Measurements from ENCODE around the gene IRF6.

The IRF6 gene

DNA sequence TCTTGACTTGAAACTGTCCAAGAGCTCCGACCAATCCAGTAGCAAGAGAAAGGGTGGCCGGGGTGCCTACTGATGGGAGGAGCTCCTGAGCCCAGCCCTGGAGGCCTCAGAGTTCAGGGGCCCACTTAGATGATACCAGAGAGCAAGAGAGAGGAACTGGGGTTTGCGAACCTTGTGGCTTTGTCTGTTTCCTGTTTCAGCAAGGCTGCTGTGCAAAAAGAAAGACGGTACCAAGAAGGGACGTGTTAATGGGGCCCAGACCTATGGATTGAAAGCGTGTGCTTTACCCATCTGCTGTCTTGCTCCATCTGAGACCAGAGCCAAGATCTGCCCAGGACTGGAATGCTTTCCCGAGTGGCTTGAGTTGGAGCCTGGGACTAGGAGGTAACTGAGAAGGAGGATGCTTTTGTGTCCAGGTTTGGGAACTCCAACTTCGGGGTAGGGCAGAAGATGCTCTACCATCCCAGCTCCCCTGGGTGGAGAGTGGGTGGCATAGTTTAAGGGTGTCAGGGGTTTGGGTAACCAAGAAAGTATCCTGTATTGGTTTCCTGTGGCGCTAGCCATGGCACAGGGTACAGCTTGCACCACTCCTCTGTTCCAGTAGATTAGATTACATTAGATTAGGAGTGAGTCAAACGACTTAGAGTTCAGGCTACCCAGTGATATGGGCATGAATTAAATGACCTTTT, 49.9 kb downstream of the IRF6 start, which contains the start of gene TRAF3IP3:
TRAF3IP3 (plus strand) TSS at position 128 of the 689 bp plus-strand sequence. CDS start 3,987 bp downstream, outside the sequence.
- DNase-seq, result peak; percentile 78 to 79

DNA sequence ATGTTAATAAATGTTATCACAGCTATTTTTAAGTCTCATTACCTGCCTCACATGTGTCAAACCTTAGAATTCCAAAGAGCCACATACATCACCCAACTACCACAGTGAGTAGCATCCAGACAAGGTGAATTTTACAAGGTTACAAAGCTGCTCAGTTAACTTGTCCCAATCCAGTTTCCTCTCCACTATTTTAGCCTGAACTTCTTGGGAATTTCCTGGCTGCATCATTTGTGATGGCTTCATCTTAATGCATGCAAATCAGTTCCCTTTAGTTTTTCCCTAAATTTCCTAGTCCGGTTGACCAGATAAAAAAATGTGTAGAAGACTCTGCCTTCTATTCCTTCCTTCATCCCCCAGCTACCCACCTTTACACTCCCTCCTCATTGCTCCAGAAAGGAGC, 50.7 kb downstream of the IRF6 start:
- no peak for DNase-seq

GRCh38 chr1:209752890-209753289, 53.1 kb downstream of the IRF6 start:
- DNase-seq, result no peak

DNA sequence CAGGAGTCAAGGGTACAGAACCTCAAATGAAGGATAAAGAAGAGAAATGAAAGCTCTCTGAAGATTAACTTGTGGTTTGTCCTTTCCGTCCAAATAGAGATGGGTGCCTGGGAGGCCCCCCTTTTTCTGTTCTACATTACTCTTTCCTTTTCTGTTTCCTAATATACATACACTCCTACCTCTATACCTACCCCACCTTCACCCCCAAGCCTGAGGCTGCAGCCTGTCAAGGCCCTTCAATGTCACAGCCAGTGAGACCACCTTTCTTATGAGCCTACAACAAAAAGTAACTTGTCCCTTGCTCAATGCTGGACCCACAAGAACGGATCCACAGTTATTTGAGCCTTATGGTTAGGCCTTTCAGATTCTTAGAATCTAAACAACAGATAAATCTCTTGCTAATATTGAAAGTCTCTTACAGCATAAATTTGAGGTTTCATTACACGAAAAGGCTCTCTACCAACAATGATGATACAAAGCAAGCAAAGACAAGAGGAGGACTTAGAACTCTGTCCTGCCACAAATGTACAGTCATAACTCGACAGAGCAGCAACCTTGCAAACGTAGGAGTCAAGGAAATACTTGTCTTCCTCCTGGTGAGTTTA, 54.2 kb downstream of the IRF6 start:
- DNase-seq, result peak in 1 of 2 donors; percentile 48

- no peak for DNase-seq
These were observed 56.1 kb downstream of the IRF6 start for GRCh38 chr1:209749670-209750323.

GRCh38 chr1:209749205-209749604, 56.7 kb downstream of the IRF6 start:
- DNase-seq, result no peak

GRCh38 chr1:209748620-209749019, 57.3 kb downstream of the IRF6 start:
- no peak for DNase-seq

- DNase-seq, result peak; percentile 91 to 93
These were observed 58.2 kb downstream of the IRF6 start for GRCh38 chr1:209747580-209748262.

DNA sequence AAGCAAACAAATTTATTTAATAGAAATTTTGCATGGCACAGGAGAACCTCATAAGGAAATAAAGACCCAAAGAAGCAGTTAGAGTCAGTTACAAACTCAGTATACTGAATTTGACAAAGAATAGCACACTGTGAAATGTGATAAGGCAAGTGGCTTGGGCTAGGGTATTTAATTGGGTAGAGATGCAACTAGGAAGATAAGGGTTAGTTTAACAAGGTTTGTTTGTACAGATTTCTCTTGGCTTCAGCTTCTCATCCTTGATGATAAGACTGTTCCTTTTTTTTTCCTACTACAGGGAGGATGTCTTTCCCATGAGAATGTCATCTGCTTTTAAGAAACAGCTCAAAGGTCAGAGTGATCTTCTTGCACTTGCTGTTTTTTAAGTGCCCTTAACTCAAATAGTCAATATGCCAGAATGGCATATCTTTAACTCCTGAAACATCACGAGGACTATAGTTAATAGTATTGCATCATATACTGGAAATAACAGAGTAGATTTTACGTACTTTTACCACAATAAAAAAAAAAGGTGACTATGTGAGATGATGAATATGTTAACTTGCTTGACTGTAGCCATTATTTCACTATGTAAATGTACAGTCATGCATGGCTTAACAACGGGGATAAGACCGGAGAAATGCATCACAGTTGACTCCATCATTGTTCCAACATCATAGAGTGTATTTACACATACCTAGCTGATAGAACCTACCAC, 59.3 kb downstream of the IRF6 start:
- no peak for DNase-seq

DNA sequence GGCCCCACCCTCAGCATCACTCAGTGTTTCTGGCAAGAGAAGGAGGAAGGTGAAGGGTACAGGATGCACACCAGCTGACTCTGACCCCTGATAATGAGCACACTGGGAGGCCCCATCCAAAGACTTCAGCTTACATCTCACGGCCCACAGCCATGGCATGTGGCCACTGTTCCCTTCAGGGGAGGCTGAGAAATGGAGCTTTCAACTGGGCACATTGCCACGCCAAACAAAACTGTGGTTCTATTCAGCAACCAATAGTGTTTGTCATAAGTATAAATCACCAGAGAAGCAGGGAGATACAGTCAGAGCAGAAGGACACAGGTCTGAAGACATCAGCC, 62.8 kb downstream of the IRF6 start:
- DNase-seq, result no peak

GRCh38 chr1:209742409-209743144, 63.4 kb downstream of the IRF6 start:
- no peak for DNase-seq

DNA sequence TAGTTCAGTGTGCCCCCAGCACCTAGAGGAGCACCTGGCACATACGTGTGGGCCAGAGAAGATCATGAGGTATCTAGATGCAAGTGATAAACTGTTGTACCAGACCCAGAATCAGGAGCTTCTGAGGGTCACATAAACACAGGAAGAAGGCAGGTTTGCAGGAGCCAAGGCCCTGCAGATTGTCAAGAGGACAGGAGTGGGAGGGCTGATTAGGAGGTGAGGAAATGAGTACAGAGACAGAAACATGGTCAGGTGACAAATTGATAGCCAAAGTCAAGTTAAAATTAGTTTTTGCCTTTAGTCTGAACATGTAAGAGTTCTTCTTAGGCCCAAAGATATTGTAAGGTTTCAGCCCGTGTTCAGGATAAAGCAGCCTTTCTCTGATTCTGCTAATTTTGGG, 64.1 kb downstream of the IRF6 start:
- no peak for DNase-seq

DNA sequence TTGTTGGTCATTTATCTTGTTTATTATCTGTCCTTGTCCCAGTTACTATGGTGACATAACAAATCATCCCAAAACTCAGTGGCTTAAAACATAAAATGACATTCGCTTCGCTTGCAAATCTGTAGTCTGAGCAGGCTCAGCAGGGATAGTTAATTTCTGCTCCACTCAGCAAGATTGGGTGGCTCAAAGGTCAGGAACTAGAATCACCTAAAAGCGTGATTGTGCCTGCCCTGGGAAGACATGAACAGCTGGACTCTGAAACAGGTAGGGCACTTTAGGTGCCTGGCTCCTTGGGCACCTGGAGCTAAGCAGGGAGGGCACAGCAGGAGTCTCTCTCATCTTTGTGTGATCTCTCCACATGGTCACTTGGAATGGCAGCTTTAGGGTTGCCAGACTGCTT, 64.7 kb downstream of the IRF6 start:
- no peak for DNase-seq

- DNase-seq, result no peak
These were observed 67.7 kb downstream of the IRF6 start for GRCh38 chr1:209738270-209738669.

DNA sequence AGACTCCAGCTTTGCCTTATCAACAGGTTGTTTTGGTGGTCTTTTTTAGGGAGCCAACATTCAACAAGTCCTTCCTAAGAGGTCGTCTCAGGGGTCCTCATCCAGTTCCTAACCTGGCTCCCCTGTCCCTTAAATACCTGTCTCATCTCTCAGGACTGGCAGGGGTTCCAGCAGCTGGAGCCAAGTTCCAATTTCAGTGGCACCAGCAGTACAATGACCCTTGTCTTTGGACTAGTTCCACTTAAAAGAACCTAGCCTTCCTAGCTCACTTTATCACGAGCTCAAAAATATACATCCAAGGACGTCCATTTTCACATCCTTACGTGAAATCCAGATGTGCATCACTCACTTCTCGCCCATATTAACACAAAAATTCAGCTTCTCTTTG, 68.8 kb downstream of the IRF6 start:
- no peak for DNase-seq

DNA sequence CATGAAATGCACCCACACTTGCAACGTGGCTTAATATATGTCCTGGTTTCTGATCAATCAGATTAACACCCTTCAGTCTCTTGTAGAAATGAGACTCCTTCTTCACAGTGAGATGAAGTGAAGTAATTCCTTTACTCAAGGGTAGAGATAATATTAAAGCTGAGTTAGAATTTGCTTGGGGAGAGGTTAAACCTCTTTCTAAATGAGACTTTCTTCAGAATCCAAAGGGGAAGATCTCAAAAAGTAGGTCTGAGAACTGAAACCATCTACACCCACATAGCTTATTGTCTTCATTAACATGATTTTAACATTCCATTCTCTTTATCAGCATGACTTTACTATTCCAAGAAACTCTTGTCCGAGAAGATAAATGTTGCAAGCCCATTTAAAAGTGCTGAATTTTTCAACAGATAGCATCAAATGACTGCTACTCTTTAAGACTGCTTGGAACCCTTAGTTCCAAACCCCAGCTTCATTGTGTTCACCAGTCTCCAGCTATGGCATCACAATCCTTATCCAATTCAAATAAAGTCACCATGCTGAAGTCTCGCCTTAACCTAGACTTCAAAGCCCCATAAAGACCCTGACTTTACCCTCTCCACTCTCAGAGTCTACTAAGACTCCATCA, 69.3 kb downstream of the IRF6 start:
- DNase-seq, result no peak

All from stimulated activated CD4-positive, alpha-beta T cell treated with anti-CD3 and anti-CD28 coated beads, Interleukin-2, amount 100 ng/mL, for 24 hours (primary cell).